HFFc6 (cell line): ENCODE data around the gene CHIT1. TPM values are rescaled to one million over a fixed set of nuclear protein-coding genes. Genes with fewer than 3 reads are reported as not detected.
"Not testable (repeated sequence)": the region's sequence is repeated elsewhere in the genome, so short reads cannot be mapped to it uniquely, and the experiment has no call there.

Experiments
- DNase-seq: peaks from one replicate; pipeline ENCODE4 v3.0.0-alpha.2; 2018
- H3K27ac Mint-ChIP-seq: 2 replicates; pipeline ENCODE4 v1.8.0; 2020; ENCODE audit warnings: mild to moderate bottlenecking, mixed read lengths
- H3K27me3 Mint-ChIP-seq: 2 replicates; pipeline ENCODE4 v1.8.0; 2021; ENCODE audit warnings: mild to moderate bottlenecking, moderate library complexity, mixed read lengths; ENCODE audit not compliant: insufficient read depth
- H3K36me3 Mint-ChIP-seq: 2 replicates; pipeline ENCODE4 v1.8.0; 2021; ENCODE audit warnings: low read depth, mixed read lengths
- H3K4me1 Mint-ChIP-seq: 2 replicates; pipeline ENCODE4 v1.8.0; 2020; ENCODE audit warnings: low read depth, mixed read lengths
- H3K4me3 Mint-ChIP-seq: 2 replicates; pipeline ENCODE4 v1.8.0; 2020; ENCODE audit warnings: mild to moderate bottlenecking, moderate library complexity, mixed read lengths
- H3K9me3 Mint-ChIP-seq: 2 replicates; pipeline ENCODE4 v1.8.0; 2020; ENCODE audit warnings: mild to moderate bottlenecking, mixed read lengths
- CTCF ChIP-seq: fragments of 200-600 bp; sonication (generic); IDR thresholded peaks from 2 replicates; pipeline ENCODE4 v1.5.0; 2021; ENCODE audit warnings: antibody characterized with exemption, mild to moderate bottlenecking
- total RNA-seq, 6 experiments: library from RNA; stranded (reverse); fragmentation: NEBNext Ultra II Directional; extraction: Animal tissue kit (Norgen Biotek cat#: 25700); gene quantifications; 2 replicates in 1 of 6; 3 replicates in 5 of 6; pipeline ENCODE4 v1.2.3, GENCODE V29; 2021

Gene CHIT1
- total RNA-seq, 6 experiments from 2014 or later, result not detected

DNA sequence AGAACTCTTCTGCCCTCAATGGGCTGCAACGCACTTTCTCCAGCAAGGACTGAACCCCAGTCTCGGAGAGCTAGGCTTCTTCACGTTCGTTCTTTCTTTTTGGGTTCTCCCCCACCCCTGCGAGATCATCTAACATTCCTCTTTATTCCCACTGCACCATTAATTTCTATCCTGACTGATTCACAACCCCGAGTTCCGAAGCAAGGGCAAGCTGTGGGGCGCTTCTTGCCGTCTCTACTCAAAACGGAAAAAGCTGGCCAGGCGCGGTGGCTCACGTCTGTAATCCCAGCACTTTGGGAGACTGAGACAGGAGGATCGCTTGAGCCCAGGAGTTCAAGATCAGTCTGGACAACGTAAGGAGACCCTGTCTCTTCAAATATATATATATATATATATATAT, 38.4 kb upstream of the CHIT1 start:
- Mint-ChIP-seq H3K27me3 (peaks cover 8% of the 10 kb centered on the region), H3K27ac (peak overlapping the region; percentile 84), H3K36me3 (no peaks in the 10 kb centered on the region), H3K4me1 (peaks cover 12% of the 10 kb centered on the region), H3K4me3 (peak overlapping the region; percentile 96), H3K9me3 (no peaks in the 10 kb centered on the region)
- no peak for DNase-seq
- TF ChIP-seq CTCF, result no peak

DNA sequence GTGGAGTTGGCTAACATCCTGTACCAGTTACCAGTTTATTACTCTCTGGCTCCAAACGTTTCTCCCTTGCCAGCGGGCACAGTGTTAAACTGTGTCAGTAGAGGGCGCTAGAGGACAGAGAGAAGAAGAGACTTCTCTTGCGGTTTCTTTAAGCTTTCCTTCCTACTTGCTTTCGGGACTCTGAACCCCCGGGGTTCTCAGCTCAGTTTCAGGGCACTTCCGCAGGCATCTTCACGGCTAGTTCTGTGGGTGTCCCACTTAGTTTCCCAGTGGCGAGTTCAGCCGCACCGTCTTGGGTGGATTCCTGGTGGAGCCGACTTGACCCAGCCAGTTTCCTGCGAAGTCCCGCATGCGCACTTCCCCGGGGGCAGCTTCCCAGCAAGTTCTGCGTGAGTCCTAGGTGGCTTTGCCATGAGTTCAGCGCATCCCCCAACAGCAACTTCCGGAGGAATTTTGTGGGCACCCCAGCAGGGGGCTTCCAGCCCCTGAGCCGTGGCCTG, 37.9 kb upstream of the CHIT1 start:
- DNase-seq, result peak; percentile 81
- Mint-ChIP-seq H3K36me3 (no peaks in the 10 kb centered on the region), H3K4me1 (peaks cover 12% of the 10 kb centered on the region), H3K27me3 (peaks cover 10% of the 10 kb centered on the region), H3K27ac (peak overlapping the region; percentile 84), H3K9me3 (no peaks in the 10 kb centered on the region; the same call in 1 of the 2 replicates), H3K4me3 (peak overlapping the region; percentile 96)
- TF ChIP-seq CTCF, result peak; percentile 94

- not testable (repeated sequence) for DNase-seq, H3K27ac Mint-ChIP-seq, H3K36me3 Mint-ChIP-seq, H3K9me3 Mint-ChIP-seq, H3K4me3 Mint-ChIP-seq
- Mint-ChIP-seq H3K4me1 (peaks cover 12% of the 10 kb centered on the region), H3K27me3 (peaks cover 19% of the 10 kb centered on the region)
Observed at GRCh38 chr1:203266140-203266539, 36.7 kb upstream of the CHIT1 start.

DNA sequence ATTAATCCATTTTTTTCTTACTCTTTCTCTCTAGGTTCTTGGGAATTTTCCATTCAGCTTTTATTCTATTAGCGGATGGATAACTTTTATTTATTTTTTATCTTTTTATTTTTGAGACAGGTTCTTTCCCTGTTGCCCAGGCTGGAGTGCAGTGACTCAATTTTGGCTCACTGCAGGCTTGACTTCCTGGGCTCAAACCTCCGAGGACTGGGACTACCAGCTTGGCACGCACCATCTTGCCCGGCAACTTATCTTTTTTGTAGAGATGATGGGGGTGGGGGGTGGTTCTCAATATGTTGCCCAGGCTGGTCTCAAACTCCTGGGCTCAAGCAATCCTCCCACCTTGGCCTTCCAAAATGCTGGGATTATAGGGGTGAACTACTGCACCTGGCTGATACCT, 36.1 kb upstream of the CHIT1 start:
- Mint-ChIP-seq H3K9me3 (no peaks in the 10 kb centered on the region; the same call in 1 of the 2 replicates), H3K27ac (no peak overlapping the region), H3K4me1 (peaks cover 12% of the 10 kb centered on the region), H3K36me3 (no peaks in the 10 kb centered on the region), H3K27me3 (peaks cover 19% of the 10 kb centered on the region), H3K4me3 (no peak overlapping the region)
- DNase-seq, result no peak
- TF ChIP-seq CTCF, result no peak

DNA sequence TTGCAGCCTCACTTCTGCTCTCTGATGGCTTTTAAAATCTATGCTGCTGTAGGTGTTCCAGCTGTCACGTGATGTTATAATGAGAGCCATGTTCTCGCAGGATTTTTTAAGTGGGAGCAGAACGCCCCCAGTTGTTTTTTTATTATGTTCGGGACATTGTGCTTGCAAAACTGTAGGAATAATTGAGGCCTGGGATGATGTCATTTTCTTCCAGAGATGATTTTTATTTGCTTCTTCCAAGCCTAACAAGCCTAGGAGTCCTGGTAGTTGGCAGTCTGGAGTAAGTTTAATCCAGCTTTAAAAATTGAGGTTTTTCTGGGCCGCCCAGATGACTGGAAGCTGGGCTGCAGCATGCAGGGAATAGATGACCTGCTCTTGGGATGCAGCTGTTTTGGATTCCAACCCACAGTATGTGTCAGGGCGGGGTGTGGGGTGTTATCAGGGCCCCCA, 34.6 kb upstream of the CHIT1 start:
- peak; percentile 11 for DNase-seq
- H3K4me1 Mint-ChIP-seq, result peaks cover 12% of the 10 kb centered on the region
- peaks cover 25% of the 10 kb centered on the region for H3K27me3 Mint-ChIP-seq
- peaks cover 2% of the 10 kb centered on the region; the same call in 1 of the 2 replicates for H3K9me3 Mint-ChIP-seq
- no peak overlapping the region for H3K4me3 Mint-ChIP-seq
- H3K27ac Mint-ChIP-seq, result no peak overlapping the region
- no peak for TF ChIP-seq CTCF
- H3K36me3 Mint-ChIP-seq, result no peaks in the 10 kb centered on the region

- H3K4me3 Mint-ChIP-seq, result no peak overlapping the region
- no peak for TF ChIP-seq CTCF
- H3K9me3 Mint-ChIP-seq, result peaks cover 3% of the 10 kb centered on the region; the same call in 1 of the 2 replicates
- H3K27me3 Mint-ChIP-seq, result peaks cover 27% of the 10 kb centered on the region
- no peak overlapping the region for H3K27ac Mint-ChIP-seq
- H3K36me3 Mint-ChIP-seq, result no peaks in the 10 kb centered on the region
- H3K4me1 Mint-ChIP-seq, result peaks cover 12% of the 10 kb centered on the region
- DNase-seq, result no peak
Observed at GRCh38 chr1:203263496-203263895, 34.0 kb upstream of the CHIT1 start.

- not testable (repeated sequence) for H3K4me1 Mint-ChIP-seq, H3K27ac Mint-ChIP-seq, DNase-seq, H3K4me3 Mint-ChIP-seq, H3K36me3 Mint-ChIP-seq
- H3K27me3 Mint-ChIP-seq, result peaks cover 20% of the 10 kb centered on the region
- peaks cover 28% of the 10 kb centered on the region for H3K9me3 Mint-ChIP-seq
Observed at GRCh38 chr1:203256636-203257035, 27.2 kb upstream of the CHIT1 start.

DNA sequence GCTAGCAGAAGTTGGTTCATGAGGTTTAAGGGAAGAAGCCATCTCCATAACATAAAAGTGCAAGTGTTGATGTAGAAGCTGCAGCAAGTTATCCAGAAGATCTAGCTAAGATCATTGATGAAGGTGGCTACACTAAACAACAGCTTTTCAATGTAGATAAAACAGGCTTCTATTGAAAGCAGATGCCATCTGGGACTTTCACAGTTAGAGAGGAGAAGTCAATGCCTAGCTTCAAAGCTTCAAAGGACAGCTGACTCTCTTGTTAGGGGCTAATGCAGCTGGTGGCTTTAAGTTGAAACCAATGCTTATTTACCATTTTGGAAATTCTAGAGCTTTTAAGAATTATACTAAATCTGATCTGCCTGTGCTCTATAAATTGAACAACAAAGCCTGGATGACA, 25.3 kb upstream of the CHIT1 start:
- DNase-seq, H3K4me1 Mint-ChIP-seq, H3K36me3 Mint-ChIP-seq, H3K27ac Mint-ChIP-seq, H3K4me3 Mint-ChIP-seq: not testable (repeated sequence)
- Mint-ChIP-seq H3K27me3 (peaks cover 19% of the 10 kb centered on the region), H3K9me3 (peaks cover 28% of the 10 kb centered on the region)
